Large intestine (tissue), 3 donors: ENCODE measurements around the gene PLEKHA6. TPM values are rescaled to one million over a fixed set of nuclear protein-coding genes. Genes with fewer than 3 reads are reported as not detected.

Source experiments
- DNase-seq, 2 donors: peaks; one replicate each; pipeline versions ENCODE4 v3.0.0 to v3.0.0-alpha.2; 2013
- H3K27ac ChIP-seq: one replicate; pipeline ENCODE4 v1.5.1; 2013; ENCODE audit warnings: low read length
- H3K27me3 ChIP-seq: 2 replicates; pipeline ENCODE4 v1.6.1; 2013; ENCODE audit warnings: low read length; ENCODE audit not compliant: control insufficient read depth, insufficient read depth
- H3K36me3 ChIP-seq: 2 replicates; pipeline ENCODE4 v1.6.1; 2013; ENCODE audit warnings: low read length; ENCODE audit not compliant: control insufficient read depth, insufficient read depth
- H3K4me1 ChIP-seq: one replicate; pipeline ENCODE4 v1.6.1; 2013; ENCODE audit warnings: low read length; ENCODE audit not compliant: control insufficient read depth, insufficient read depth
- H3K4me3 ChIP-seq: one replicate; pipeline ENCODE4 v1.5.1; 2013; ENCODE audit warnings: low read length
- H3K9me3 ChIP-seq: one replicate; pipeline ENCODE4 v1.6.1; 2013; ENCODE audit warnings: mild to moderate bottlenecking, low read depth, low read length, moderate library complexity; ENCODE audit not compliant: control insufficient read depth
- WGBS: methylation state at CpG from one replicate; pipeline ENCODE4 v1.1.5; 2013; ENCODE audit warnings: low lambda C conversion rate; ENCODE audit not compliant: insufficient coverage; 5-methylcytosine and 5-hydroxymethylcytosine counted together
- polyA plus RNA-seq: library from polyadenylated mRNA; unstranded; fragments of 120-200 nt; gene quantifications from one replicate; pipeline ENCODE4 v1.2.1, GENCODE V29; 2013

PLEKHA6 gene
- polyA plus RNA-seq, 1 donor = 59.3 TPM

DNA sequence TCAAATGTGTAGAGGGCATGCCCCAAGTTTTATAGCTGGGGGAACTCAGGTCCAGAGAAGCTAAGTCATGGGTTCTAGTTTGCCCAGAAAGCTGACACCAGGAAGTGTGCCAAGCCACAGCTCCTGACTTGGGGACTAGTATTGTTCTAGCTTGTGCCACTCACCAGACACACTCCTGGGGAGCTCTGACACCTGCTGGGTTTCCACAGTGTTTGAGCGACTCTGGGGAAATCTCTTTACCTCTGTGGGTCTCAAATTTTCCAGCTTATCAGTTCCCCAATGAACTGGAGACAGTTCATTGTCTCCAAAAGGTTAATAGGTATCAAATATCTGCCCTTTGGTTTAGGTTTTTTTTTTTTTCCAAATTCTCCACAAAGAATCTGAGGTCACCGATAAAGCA is 167.7 kb downstream of the PLEKHA6 start:
- no peak overlapping the region for H3K27ac ChIP-seq
- no peaks in the 10 kb centered on the region for H3K27me3 ChIP-seq
- peaks cover 54% of the 10 kb centered on the region for H3K4me1 ChIP-seq
- H3K9me3 ChIP-seq = no peaks in the 10 kb centered on the region
- WGBS = no CpG with 5 or more reads among the region's 2 CpGs
- no peak overlapping the region for H3K4me3 ChIP-seq
- no peak for DNase-seq
- no peaks in the 10 kb centered on the region for H3K36me3 ChIP-seq

- no peak for DNase-seq
- Histone ChIP-seq H3K9me3 (no peaks in the 10 kb centered on the region), H3K27ac (peak overlapping the region; percentile 83), H3K4me3 (no peak overlapping the region), H3K36me3 (no peaks in the 10 kb centered on the region), H3K4me1 (peaks cover 58% of the 10 kb centered on the region), H3K27me3 (no peaks in the 10 kb centered on the region)
- WGBS = no CpG with 5 or more reads among the region's 7 CpGs
These were observed 168.3 kb downstream of the PLEKHA6 start for GRCh38 chr1:204191456-204191855.

- WGBS = no CpG with 5 or more reads among the region's 44 CpGs
- no peaks in the 10 kb centered on the region for H3K27me3 ChIP-seq
- peak overlapping the region; percentile 83 for H3K27ac ChIP-seq
- H3K4me1 ChIP-seq = peaks cover 61% of the 10 kb centered on the region
- DNase-seq = peak; percentile 81 to 94
- peak overlapping the region; percentile 13 for H3K4me3 ChIP-seq
- H3K36me3 ChIP-seq = no peaks in the 10 kb centered on the region
- H3K9me3 ChIP-seq = no peaks in the 10 kb centered on the region
These were observed 169.2 kb downstream of the PLEKHA6 start for GRCh38 chr1:204190212-204191211.

GRCh38 chr1:204188959-204189639 is 170.6 kb downstream of the PLEKHA6 start:
- no peaks in the 10 kb centered on the region for H3K9me3 ChIP-seq
- H3K4me1 ChIP-seq = peaks cover 53% of the 10 kb centered on the region
- no peak overlapping the region for H3K4me3 ChIP-seq
- no peaks in the 10 kb centered on the region for H3K36me3 ChIP-seq
- no peaks in the 10 kb centered on the region for H3K27me3 ChIP-seq
- no peak for DNase-seq
- H3K27ac ChIP-seq = no peak overlapping the region
- no CpG with 5 or more reads among the region's 11 CpGs for WGBS

- 100% methylated on average over 1 of the region's 10 CpGs for WGBS
- Histone ChIP-seq H3K27me3 (no peaks in the 10 kb centered on the region), H3K27ac (peak overlapping the region; percentile 13), H3K4me3 (no peak overlapping the region), H3K36me3 (no peaks in the 10 kb centered on the region), H3K9me3 (no peaks in the 10 kb centered on the region), H3K4me1 (peaks cover 29% of the 10 kb centered on the region)
- peak; percentile 54 to 88 for DNase-seq
These were observed 173.1 kb downstream of the PLEKHA6 start for GRCh38 chr1:204186597-204186996.

GRCh38 chr1:204181116-204181515 is 178.6 kb downstream of the PLEKHA6 start:
- Histone ChIP-seq H3K9me3 (no peaks in the 10 kb centered on the region), H3K27me3 (no peaks in the 10 kb centered on the region), H3K36me3 (no peaks in the 10 kb centered on the region), H3K4me1 (peaks cover 10% of the 10 kb centered on the region), H3K4me3 (no peak overlapping the region), H3K27ac (no peak overlapping the region)
- DNase-seq = no peak
- WGBS = no CpG with 5 or more reads among the region's 1 CpG

- Histone ChIP-seq H3K27ac (no peak overlapping the region), H3K36me3 (no peaks in the 10 kb centered on the region), H3K27me3 (no peaks in the 10 kb centered on the region), H3K9me3 (no peaks in the 10 kb centered on the region), H3K4me1 (peaks cover 8% of the 10 kb centered on the region), H3K4me3 (no peak overlapping the region)
- WGBS = no CpG with 5 or more reads among the region's 6 CpGs
- DNase-seq = no peak
These were observed 179.6 kb downstream of the PLEKHA6 start for GRCh38 chr1:204180133-204180532.

- Histone ChIP-seq H3K9me3 (no peaks in the 10 kb centered on the region), H3K36me3 (no peaks in the 10 kb centered on the region), H3K27ac (no peak overlapping the region), H3K4me1 (peaks cover 8% of the 10 kb centered on the region), H3K27me3 (no peaks in the 10 kb centered on the region), H3K4me3 (no peak overlapping the region)
- 83% methylated on average over 1 of the region's 7 CpGs for WGBS
- no peak for DNase-seq
These were observed 181.0 kb downstream of the PLEKHA6 start for GRCh38 chr1:204178487-204179281.

DNA sequence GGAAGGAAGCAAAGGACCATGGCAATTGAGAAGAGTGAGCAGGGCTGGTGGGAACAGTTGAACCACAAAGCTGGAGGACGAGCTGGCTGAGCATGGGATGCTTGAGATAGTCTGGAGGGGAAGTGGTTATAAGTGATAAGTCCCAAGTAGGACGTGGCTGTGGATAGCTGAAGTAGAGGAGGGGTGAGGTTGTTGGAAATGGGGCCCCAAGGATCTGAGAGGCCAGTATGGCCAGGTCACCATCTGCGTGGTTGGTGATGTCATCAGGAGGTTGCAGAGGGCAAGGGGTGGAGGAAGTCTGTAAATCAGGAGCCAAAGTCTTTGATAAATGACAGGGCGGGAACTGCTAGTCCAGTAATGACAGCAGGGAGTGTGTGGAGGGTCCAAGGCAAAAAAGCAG is 182.6 kb downstream of the PLEKHA6 start:
- no peaks in the 10 kb centered on the region for H3K36me3 ChIP-seq
- H3K27me3 ChIP-seq = no peaks in the 10 kb centered on the region
- H3K4me1 ChIP-seq = peaks cover 8% of the 10 kb centered on the region
- no peak overlapping the region for H3K4me3 ChIP-seq
- 30% methylated on average over 2 of the region's 4 CpGs for WGBS
- DNase-seq = peak; percentile 57 to 79
- H3K27ac ChIP-seq = no peak overlapping the region
- H3K9me3 ChIP-seq = no peaks in the 10 kb centered on the region

DNA sequence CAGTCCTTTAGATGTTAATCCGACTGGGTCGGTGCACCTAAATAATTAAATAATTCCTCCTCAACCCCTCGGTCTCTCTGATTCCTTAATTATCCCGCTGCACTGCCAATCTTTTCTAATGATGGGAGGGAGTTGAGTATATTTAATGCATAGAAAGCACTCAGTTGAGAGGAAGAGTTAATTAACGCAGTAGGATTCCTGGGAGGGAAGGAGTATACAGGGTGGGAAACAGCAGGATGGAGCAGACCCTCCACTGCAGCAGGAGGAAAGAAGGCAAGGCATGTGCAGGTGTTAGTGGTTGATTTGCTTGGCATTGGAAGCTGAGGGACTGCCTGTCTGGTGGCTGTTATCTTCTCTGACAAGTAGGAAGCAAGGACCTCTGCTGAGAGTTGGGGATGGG is 183.7 kb downstream of the PLEKHA6 start:
- no peaks in the 10 kb centered on the region for H3K27me3 ChIP-seq
- H3K36me3 ChIP-seq = no peaks in the 10 kb centered on the region
- H3K27ac ChIP-seq = no peak overlapping the region
- H3K4me3 ChIP-seq = no peak overlapping the region
- no peak for DNase-seq
- H3K4me1 ChIP-seq = peaks cover 8% of the 10 kb centered on the region
- no peaks in the 10 kb centered on the region for H3K9me3 ChIP-seq
- WGBS = no CpG with 5 or more reads among the region's 5 CpGs
